Coronary artery (tissue), 2 donors: ENCODE measurements around the gene RAB3GAP2.
A peak's percentile ranks its signal among the peaks of the same experiment; 100 is the strongest.
"Not testable (repeated sequence)": the region's sequence is repeated elsewhere in the genome, so short reads cannot be mapped to it uniquely, and the experiment has no call there.

Experiments used
- DNase-seq: peaks from one replicate; pipeline ENCODE4 v3.0.0-alpha.2; 2017; ENCODE audit warnings: low spot score
- H3K27ac ChIP-seq, 2 donors: fragments of 200-600 bp; sonication (generic); one replicate each; pipeline ENCODE4 v1.5.1; 2016 to 2019
- H3K4me3 ChIP-seq: fragments of 200-600 bp; sonication (generic); 2 replicates; pipeline ENCODE4 v1.5.1; 2016; ENCODE audit warnings: mild to moderate bottlenecking, moderate library complexity
- CTCF ChIP-seq: fragments of 200-600 bp; sonication (generic); IDR thresholded peaks from one replicate; pipeline ENCODE4 v1.5.1; 2019; ENCODE audit warnings: antibody characterized with exemption

Gene RAB3GAP2

DNA sequence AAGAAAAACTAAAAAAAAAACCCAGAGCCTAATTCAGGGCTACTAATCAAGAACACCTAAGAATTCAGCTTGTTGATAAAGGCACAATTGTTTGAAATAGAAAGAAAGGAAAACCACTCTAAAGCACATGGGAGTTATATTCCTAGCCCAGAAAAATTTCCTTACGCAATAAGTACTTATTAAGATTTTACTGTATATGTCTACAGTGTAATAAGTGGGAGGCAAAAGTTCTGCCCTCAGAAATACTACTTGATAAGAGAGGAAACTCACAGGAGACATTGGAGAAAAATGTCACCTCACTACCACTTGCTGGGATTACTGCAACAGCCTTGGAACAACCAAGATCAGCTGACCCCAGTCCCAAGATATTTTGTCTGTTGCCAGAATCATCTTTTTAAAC is 112.2 kb downstream of the RAB3GAP2 start:
- no peak for DNase-seq
- Histone ChIP-seq H3K4me3 (no peak overlapping the region), H3K27ac (no peak overlapping the region)
- TF ChIP-seq CTCF: no peak

DNA sequence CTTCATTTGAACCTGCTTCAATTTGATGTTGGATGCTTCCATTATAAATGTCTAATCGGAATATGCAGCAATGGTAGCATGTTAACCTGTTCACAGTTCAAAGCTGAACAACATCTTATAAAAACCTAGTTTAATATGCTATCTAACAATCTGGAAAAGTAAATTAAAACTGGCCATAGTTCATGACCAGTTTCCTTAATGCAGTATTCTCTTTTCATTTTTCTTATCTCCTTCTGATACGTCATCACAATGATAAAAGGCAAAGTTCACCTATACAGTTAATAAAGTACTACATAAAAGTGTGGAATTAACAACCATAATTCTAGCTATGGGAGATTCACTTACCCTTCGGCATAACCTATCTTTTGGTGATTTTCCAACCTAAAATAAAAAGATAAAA is 113.2 kb downstream of the RAB3GAP2 start:
- no peak for DNase-seq
- Histone ChIP-seq H3K27ac (no peak overlapping the region), H3K4me3 (no peak overlapping the region)
- no peak for TF ChIP-seq CTCF

- H3K27ac ChIP-seq, H3K4me3 ChIP-seq, DNase-seq: not testable (repeated sequence)
Measured at GRCh38 chr1:220158530-220158929, 113.7 kb downstream of the RAB3GAP2 start.

DNA sequence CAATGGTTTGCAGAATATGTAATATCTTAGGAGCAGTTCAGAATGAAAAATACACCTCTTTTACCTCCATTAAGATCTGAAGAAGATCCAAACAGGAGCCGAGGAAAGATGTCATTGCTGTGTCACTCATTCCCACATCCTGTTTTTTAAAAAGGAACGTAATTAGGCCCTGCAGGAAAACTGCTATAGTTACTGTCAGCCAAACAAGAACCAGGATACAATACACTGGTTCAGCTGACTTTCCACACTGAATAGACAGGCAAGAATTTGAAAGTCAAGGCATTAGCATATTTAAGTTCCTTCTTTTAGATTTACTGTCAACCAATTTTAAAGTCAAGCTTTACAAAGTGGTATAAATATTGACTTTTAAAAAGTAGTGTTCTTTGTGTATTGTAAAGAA is 114.5 kb downstream of the RAB3GAP2 start:
- TF ChIP-seq CTCF: no peak
- Histone ChIP-seq H3K27ac (no peak overlapping the region), H3K4me3 (no peak overlapping the region)
- DNase-seq: no peak

- Histone ChIP-seq H3K27ac (no peak overlapping the region), H3K4me3 (no peak overlapping the region)
- TF ChIP-seq CTCF: no peak
- no peak for DNase-seq
Measured at GRCh38 chr1:220156620-220157146, 115.6 kb downstream of the RAB3GAP2 start.

- Histone ChIP-seq H3K27ac (no peak overlapping the region), H3K4me3 (no peak overlapping the region)
- DNase-seq: no peak
- TF ChIP-seq CTCF: no peak
Measured at GRCh38 chr1:220153147-220153546, 119.1 kb downstream of the RAB3GAP2 start.

DNA sequence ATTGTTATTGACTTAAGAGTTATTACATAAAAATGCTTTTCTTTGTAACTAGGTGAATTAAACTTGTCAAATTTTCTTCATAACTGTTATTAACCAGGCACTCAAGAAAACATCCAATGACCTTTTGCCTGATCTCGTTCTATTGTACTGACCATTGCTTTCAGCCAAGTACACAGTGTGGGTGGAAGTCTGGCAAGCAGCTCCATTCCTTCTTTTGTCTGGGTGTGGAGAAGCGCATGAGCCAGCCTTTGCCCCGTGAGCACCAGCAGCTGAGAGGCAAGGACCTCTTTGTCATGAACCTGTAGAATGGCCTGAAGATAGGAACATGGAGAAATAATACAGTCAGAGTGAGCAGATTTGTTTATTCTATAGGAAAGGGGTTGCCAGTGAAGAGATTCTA is 120.8 kb downstream of the RAB3GAP2 start:
- H3K27ac ChIP-seq: peak overlapping the region in 1 of 2 donors; percentile 47
- H3K4me3 ChIP-seq: no peak overlapping the region
- no peak for DNase-seq
- TF ChIP-seq CTCF: no peak

DNA sequence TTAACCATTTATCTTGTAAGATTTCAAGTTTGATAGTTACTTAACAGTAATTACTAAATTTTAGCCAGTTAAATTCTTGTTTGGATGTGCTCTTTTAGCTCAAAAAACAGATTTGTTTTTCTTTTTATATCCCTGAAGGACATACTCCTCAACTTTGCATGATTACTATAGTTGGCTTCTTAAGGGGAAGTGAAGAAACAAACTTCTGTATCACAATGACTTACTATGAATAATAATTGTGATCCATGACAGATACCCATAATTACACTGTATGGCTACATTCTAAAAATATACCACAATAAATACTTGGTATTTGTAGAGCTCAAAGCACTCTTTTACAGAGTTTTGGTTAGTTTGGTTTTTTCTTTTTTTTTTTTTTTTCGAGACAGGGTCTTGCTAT is 122.5 kb downstream of the RAB3GAP2 start:
- Histone ChIP-seq H3K27ac (peak overlapping the region in 1 of 2 donors; percentile 29), H3K4me3 (no peak overlapping the region)
- TF ChIP-seq CTCF: no peak
- no peak for DNase-seq
